Uterus (tissue), 4 donors: ENCODE results near the gene ADI1. TPM values are rescaled to one million over a fixed set of nuclear protein-coding genes. Genes with fewer than 3 reads are reported as not detected.
"Not testable (repeated sequence)": the region's sequence is repeated elsewhere in the genome, so short reads cannot be mapped to it uniquely, and the experiment has no call there.

Source experiments
- DNase-seq, 2 donors: peaks; one replicate each; pipeline ENCODE4 v3.0.0-alpha.2; 2019 to 2020
- H3K27ac ChIP-seq, 2 donors: fragments of 200-600 bp; sonication (generic); 1 replicate in 1 of 2; 2 replicates in 1 of 2; pipeline ENCODE4 v1.5.1; 2016 to 2018
- H3K27me3 ChIP-seq, 2 donors: fragments of 200-600 bp; sonication (generic); one replicate each; pipeline ENCODE4 v1.5.1; 2018 to 2019; ENCODE audit warnings: control low read depth in 1 of 2
- H3K36me3 ChIP-seq, 2 donors: fragments of 200-600 bp; sonication (generic); one replicate each; pipeline ENCODE4 v1.5.1; 2019; ENCODE audit warnings: control low read depth in 1 of 2
- H3K4me1 ChIP-seq, 2 donors: fragments of 200-600 bp; sonication (generic); one replicate each; pipeline ENCODE4 v1.5.1; 2018 to 2019; ENCODE audit warnings: control low read depth in 1 of 2
- H3K4me3 ChIP-seq, 2 donors: fragments of 200-600 bp; sonication (generic); 1 replicate in 1 of 2; 2 replicates in 1 of 2; pipeline ENCODE4 v1.5.1; 2018 to 2019; ENCODE audit warnings: mild to moderate bottlenecking in 1 of 2
- H3K9me3 ChIP-seq, 2 donors: fragments of 200-600 bp; sonication (generic); one replicate each; pipeline ENCODE4 v1.5.1; 2019; ENCODE audit warnings: control low read depth in 1 of 2
- CTCF ChIP-seq, 4 experiments: fragments of 200-600 bp in 2 of 4; fragments of 450-650 bp in 2 of 4; sonication (generic) in 2 of 4; IDR thresholded peaks; one replicate each; pipeline ENCODE4 v1.5.1; 2016 to 2019; ENCODE audit warnings: antibody characterized with exemption in 4 of 4, mild to moderate bottlenecking in 2 of 4, moderate library complexity in 1 of 4
- POLR2A ChIP-seq, 2 donors: fragments of 450-650 bp; IDR thresholded peaks; one replicate each; pipeline ENCODE4 v1.6.1; 2016; ENCODE audit warnings: antibody characterized with exemption in 2 of 2, mild to moderate bottlenecking in 1 of 2, moderate library complexity in 1 of 2
- intact Hi-C: fragments of 100-400 bp; cut with DNase I; formaldehyde crosslinking; loops from one replicate; pipeline ENCODE4 v1.15.1; 2023; ENCODE audit warnings: low total_unique reads
- total RNA-seq, 4 donors: library from RNA; depleted of rRNA in 3 of 4; stranded (reverse); fragments of >200 nt in 3 of 4; gene quantifications; one replicate each; pipeline versions ENCODE4 v1.1.0 to v1.2.4, GENCODE V29; 2014 to 2023
- donor health status: DM: yes; HTN: yes; CAD: no.

ADI1 gene
- total RNA-seq, 4 donors from 2014 or later = 31.5 to 65.0 (median 37.9) TPM

GRCh38 chr2:3450385-3451010, 68.8 kb downstream of the ADI1 start:
- H3K4me1 ChIP-seq = no peaks in the 10 kb centered on the region
- H3K9me3 ChIP-seq = no peaks in the 10 kb centered on the region
- TF ChIP-seq CTCF (IDR thresholded peaks at IDR 0.05) = no peak
- no peak for TF ChIP-seq POLR2A (IDR thresholded peaks at IDR 0.05)
- no peak overlapping the region for H3K4me3 ChIP-seq
- no peaks in the 10 kb centered on the region for H3K27me3 ChIP-seq
- intact Hi-C loops = no loop called here
- peak overlapping the region; percentile 8 to 57 for H3K27ac ChIP-seq
- no peaks in the 10 kb centered on the region for H3K36me3 ChIP-seq
- DNase-seq = peak in 1 of 2 donors; percentile 18

- Histone ChIP-seq H3K9me3 (no peaks in the 10 kb centered on the region), H3K27me3 (no peaks in the 10 kb centered on the region), H3K4me1 (no peaks in the 10 kb centered on the region), H3K36me3 (no peaks in the 10 kb centered on the region), H3K4me3 (no peak overlapping the region), H3K27ac (peak overlapping the region; percentile 8 to 57)
- no peak for DNase-seq
- no peak for TF ChIP-seq CTCF (IDR thresholded peaks at IDR 0.05)
- no peak for TF ChIP-seq POLR2A (IDR thresholded peaks at IDR 0.05)
- intact Hi-C loops = no loop called here
These were observed 69.4 kb downstream of the ADI1 start for GRCh38 chr2:3449936-3450335.

GRCh38 chr2:3449086-3449485, 70.2 kb downstream of the ADI1 start:
- intact Hi-C loops = no loop called here
- Histone ChIP-seq H3K9me3 (no peaks in the 10 kb centered on the region), H3K27me3 (no peaks in the 10 kb centered on the region), H3K27ac (peak overlapping the region; percentile 48 to 57), H3K4me3 (no peak overlapping the region), H3K4me1 (no peaks in the 10 kb centered on the region), H3K36me3 (no peaks in the 10 kb centered on the region)
- TF ChIP-seq CTCF (IDR thresholded peaks at IDR 0.05) (no peak), POLR2A (IDR thresholded peaks at IDR 0.05) (no peak)
- peak in 1 of 2 donors; percentile 26 for DNase-seq

GRCh38 chr2:3448441-3448911, 70.9 kb downstream of the ADI1 start:
- Histone ChIP-seq H3K4me3 (peak overlapping the region in 1 of 2 donors; percentile 18), H3K27ac (peak overlapping the region; percentile 48 to 57)
- peak in 1 of 2 donors; percentile 64 for DNase-seq
- H3K36me3 ChIP-seq, H3K9me3 ChIP-seq, H3K4me1 ChIP-seq, intact Hi-C loops, H3K27me3 ChIP-seq: not testable (repeated sequence)

GRCh38 chr2:3447789-3448317, 71.5 kb downstream of the ADI1 start:
- intact Hi-C loops = no loop called here
- Histone ChIP-seq H3K27ac (peak overlapping the region; percentile 48 to 57), H3K4me3 (no peak overlapping the region), H3K9me3 (no peaks in the 10 kb centered on the region), H3K36me3 (no peaks in the 10 kb centered on the region), H3K4me1 (no peaks in the 10 kb centered on the region), H3K27me3 (no peaks in the 10 kb centered on the region)
- no peak for DNase-seq
- TF ChIP-seq POLR2A (IDR thresholded peaks at IDR 0.05) (no peak), CTCF (IDR thresholded peaks at IDR 0.05) (no peak)

Other genes starting within 250 kb of the ADI1 start
- gene EIPR1, start 141.7 kb downstream of the ADI1 start, total RNA-seq = 10 to 100 TPM in 3 of 4 donors, under 1 TPM in 1; 0.59 to 28.9 (median 20.4) TPM
- gene TRAPPC12, start 139.8 kb downstream of the ADI1 start, total RNA-seq = 100 to 1,000 TPM in 1 of 4 donors, 10 to 100 TPM in 3; 15.6 to 149 (median 66.5) TPM
- gene RNASEH1, start 38.8 kb upstream of the ADI1 start, total RNA-seq = 10 to 100 TPM in 3 of 4 donors, 1 to 10 TPM in 1; 4.1 to 28.6 (median 15.2) TPM
- 1,000 to 10,000 TPM; 1,483 to 9,424 (median 4,498) TPM for gene RPS7, start 55.7 kb upstream of the ADI1 start, total RNA-seq
- gene COLEC11, start 75.6 kb upstream of the ADI1 start, total RNA-seq = under 1 TPM in 2 of 4 donors, not detected in 2; 0.37 to 0.55 TPM
- not detected for gene ALLC, start 138.7 kb upstream of the ADI1 start, total RNA-seq
- not detected for gene DCDC2C, start 184.0 kb upstream of the ADI1 start, total RNA-seq